ENCODE data around the gene MUTYH.

DNA sequence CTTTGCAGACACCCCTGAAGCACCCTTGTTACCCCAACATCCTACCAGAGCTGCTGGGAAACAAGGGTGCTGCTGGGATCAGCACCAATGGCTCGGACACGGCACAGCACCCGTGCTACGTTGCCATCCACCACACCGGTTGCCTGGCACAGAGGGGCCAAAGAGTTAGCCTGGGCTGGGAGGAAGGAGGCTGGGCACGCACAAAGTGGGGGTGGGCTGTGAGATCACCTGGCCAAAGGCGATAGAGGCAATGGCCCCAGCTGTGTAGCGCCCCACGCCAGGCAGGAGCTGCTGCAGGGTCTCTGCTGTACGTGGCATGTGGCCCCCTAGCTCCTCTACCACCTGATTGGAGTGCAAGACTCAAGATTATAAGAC, 7.9 kb downstream of the MUTYH start:
- TF ChIP-seq EZH2 (IDR thresholded peaks at IDR 0.05; ENCODE audit: insufficient read depth, poor library complexity, severe bottlenecking) (no peak), EZH2phosphoT487 (IDR thresholded peaks at IDR 0.05; ENCODE audit: insufficient read depth, low read depth) (no peak)

Measured in GM23248 (cell line).